ENCODE results near the gene ORAI3.

Gene ORAI3

DNA sequence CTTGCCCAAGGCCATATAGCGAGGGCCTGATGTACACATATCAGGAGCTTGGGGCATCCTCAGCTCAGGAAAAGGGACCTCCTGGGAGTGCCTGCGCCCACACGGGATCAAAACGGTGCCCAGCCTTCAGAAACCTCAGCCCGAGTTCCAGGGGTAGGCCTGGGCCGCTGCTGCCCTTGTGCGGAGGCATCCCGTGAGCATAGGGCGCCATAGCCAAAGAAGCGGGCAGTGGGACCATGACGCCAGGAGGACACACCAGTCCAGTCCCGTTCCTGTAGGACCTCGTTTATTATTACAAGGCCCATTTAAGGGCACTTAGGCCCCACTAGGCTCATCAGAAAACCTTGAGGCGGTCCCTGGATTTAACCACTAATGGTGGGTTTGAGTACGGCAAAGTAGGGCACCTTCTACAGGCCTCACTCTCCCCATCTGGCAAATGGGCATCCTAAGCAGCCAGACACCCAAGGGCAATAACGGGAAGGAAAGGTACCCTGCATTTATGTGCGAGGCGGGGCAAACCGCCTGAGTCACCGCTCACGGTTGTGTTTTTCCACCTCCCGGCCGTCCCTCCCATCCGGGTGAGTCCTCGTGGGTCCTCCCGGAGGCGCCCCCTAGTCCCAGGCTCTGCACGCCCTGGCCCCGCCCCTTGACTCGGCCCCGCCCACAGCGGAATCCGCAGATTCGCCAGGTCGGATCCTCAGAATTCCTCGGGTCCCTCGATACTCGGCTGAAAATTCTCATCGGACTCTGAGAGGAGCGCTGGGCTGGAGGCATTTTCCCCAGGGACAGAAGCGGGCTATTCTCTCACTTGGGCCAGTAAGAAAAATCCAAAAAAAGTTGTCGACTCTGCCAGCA lies 8.0 kb downstream of the ORAI3 start:
- no peak for DNase-seq (ENCODE audit: extremely low read depth, low read depth)
- TF ChIP-seq, protein P1, sequence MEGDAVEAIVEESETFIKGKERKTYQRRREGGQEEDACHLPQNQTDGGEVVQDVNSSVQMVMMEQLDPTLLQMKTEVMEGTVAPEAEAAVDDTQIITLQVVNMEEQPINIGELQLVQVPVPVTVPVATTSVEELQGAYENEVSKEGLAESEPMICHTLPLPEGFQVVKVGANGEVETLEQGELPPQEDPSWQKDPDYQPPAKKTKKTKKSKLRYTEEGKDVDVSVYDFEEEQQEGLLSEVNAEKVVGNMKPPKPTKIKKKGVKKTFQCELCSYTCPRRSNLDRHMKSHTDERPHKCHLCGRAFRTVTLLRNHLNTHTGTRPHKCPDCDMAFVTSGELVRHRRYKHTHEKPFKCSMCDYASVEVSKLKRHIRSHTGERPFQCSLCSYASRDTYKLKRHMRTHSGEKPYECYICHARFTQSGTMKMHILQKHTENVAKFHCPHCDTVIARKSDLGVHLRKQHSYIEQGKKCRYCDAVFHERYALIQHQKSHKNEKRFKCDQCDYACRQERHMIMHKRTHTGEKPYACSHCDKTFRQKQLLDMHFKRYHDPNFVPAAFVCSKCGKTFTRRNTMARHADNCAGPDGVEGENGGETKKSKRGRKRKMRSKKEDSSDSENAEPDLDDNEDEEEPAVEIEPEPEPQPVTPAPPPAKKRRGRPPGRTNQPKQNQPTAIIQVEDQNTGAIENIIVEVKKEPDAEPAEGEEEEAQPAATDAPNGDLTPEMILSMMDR (IDR thresholded peaks at IDR 0.05; ENCODE audit: low read depth, low read length), result peak; percentile 31

DNA sequence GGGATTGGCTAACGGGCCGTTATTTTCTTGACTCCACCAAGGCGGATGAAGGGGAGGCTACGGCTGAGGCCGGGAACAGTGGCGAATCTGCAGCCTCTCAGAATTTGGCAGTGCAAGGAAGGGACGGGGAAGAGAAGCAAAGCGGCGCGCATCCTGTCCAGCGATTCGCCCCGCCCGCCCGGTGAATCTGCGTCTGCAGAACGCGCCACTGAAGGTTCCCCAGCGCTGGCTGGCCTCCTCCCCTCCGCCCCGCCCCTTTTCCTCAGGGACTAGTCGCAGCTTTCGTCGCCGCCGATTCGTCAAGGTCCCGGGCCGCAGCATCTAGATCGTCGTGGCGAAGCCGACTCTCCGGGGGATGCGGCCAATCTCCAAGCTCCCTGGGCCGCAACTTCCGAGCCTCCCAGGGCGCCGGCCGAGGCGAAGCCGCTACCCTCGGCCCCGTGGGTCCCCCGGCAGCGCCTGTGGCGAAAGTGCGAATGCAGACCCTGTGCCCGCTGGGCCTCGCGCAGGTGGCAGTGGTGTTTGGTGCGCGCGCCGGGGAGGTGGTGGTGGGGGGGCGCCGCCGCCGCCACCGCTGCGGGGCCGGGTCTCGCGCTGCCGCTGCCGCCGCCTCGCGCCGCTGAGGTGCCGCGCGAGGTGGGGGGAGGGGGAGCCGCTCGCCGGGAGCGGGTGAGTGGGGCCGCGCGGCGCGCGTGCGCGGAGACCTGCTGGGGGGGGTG lies 8.7 kb downstream of the ORAI3 start, which contains the start of gene SETD1A:
SETD1A (plus strand) TSS at position 299 of the 719 bp plus-strand sequence. CDS start 978 bp downstream, outside the sequence.
- DNase-seq (ENCODE audit: extremely low read depth, low read depth), result peak; percentile 90
- TF ChIP-seq, protein P1 (IDR thresholded peaks at IDR 0.05; ENCODE audit: low read depth, low read length), result no peak

DNA sequence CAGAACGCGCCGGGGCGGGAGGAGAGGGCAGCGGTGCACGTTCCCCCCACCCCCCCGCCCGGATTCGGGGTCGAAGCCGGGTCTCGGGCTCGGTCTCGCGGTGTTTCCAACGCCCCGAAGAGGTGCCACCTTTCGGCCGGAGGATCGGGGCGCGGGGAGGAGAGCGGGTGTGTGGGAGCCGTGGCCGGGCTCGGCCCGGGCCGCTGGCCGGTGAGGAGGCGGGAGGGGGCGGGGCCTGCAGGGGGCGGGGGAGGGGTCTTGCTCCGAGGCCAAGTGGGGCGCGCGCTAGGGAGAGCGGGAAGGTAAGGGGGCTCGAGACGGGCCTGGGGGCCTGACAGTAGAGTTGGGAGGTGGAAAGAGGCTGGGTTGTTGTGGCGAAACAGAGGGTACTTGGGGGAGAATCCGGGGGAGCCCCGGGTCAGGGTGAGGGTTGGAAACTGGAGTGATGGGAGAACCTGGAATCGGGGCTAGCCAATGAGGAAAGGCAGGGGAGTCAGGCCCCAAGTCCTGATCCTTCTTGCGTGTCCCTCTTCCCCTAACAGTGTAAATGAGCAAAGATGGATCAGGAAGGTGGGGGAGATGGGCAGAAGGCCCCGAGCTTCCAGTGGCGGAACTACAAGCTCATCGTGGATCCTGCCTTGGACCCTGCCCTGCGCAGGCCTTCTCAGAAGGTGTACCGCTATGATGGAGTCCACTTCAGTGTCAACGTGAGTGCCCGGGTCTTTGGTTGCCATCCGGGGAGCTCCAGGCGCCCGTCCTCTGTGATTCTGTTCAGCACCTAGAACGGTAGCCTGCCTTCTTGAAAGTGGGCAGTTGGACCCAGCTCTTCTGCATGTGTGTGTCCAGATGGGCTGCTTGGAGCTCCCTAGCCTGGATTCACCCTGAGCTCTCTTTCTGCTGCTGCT lies 9.6 kb downstream of the ORAI3 start:
- TF ChIP-seq, protein P1 (IDR thresholded peaks at IDR 0.05; ENCODE audit: low read depth, low read length), result no peak
- DNase-seq (ENCODE audit: extremely low read depth, low read depth), result no peak

DNA sequence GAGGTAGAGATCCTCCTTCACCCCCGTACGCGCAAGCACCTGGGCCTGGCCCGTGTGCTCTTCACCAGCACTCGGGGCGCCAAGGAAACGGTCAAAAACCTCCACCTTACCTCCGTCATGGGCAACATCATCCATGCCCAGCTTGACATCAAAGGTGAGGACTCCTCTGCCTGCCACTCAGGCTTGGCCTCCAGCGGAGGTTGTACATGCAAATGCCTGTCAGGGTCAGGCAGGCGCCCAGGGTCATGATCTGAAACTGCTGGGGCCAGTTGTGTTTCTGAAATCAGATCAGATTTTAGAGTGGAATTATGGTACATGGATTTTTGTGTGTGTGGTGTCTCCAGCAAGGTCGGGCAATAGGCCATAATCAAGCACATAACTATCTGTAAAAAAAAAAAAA lies 12.5 kb downstream of the ORAI3 start:
- DNase-seq (ENCODE audit: extremely low read depth, low read depth), result no peak
- TF ChIP-seq, protein P1 (IDR thresholded peaks at IDR 0.05; ENCODE audit: low read depth, low read length), result no peak

DNA sequence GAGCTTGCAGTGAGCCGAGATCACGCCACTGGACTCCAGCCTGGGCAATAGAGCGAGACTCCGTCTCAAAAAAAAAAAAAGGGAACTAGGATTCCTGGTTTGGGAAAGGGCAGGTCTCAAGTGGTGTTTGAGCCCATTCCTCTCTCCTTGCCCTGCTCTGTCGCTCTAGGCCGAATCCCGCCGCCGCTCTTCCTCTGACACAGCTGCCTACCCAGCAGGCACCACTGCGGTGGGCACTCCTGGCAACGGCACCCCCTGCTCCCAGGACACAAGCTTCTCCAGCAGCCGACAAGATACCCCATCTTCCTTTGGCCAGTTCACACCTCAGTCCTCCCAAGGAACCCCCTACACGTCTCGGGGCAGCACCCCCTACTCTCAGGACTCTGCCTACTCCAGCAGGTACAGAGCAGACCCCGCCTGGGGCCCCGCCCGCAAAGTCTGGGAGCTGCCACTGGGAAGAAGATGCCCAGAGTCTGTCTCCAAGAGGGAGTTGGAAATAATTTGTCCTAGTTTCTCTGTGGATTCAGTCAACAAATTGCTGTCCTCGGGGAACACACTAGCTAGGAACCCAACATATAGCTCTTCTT lies 15.2 kb downstream of the ORAI3 start:
- TF ChIP-seq, protein P1 (IDR thresholded peaks at IDR 0.05; ENCODE audit: low read depth, low read length), result no peak
- no peak for DNase-seq (ENCODE audit: extremely low read depth, low read depth)

DNA sequence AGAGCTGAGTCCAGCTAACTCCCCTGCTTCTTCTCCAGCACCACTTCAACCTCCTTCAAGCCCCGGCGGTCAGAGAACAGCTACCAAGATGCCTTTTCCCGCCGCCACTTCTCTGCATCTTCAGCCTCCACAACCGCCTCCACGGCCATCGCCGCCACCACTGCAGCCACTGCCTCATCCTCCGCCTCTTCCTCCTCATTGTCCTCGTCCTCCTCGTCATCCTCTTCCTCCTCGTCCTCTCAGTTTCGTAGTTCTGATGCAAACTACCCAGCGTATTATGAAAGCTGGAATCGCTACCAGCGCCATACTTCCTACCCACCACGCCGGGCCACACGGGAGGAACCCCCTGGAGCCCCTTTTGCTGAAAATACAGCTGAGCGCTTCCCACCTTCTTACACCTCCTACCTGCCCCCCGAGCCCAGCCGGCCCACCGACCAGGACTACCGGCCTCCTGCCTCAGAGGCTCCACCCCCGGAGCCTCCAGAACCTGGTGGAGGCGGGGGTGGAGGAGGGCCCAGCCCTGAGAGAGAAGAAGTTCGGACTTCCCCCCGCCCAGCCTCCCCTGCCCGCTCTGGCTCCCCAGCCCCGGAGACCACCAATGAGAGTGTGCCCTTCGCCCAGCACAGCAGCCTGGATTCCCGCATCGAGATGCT lies 15.8 kb downstream of the ORAI3 start:
- TF ChIP-seq, protein P1 (IDR thresholded peaks at IDR 0.05; ENCODE audit: low read depth, low read length), result no peak
- no peak for DNase-seq (ENCODE audit: extremely low read depth, low read depth)
